Measurements from ENCODE around the gene TTYH1.

TTYH1 gene

DNA sequence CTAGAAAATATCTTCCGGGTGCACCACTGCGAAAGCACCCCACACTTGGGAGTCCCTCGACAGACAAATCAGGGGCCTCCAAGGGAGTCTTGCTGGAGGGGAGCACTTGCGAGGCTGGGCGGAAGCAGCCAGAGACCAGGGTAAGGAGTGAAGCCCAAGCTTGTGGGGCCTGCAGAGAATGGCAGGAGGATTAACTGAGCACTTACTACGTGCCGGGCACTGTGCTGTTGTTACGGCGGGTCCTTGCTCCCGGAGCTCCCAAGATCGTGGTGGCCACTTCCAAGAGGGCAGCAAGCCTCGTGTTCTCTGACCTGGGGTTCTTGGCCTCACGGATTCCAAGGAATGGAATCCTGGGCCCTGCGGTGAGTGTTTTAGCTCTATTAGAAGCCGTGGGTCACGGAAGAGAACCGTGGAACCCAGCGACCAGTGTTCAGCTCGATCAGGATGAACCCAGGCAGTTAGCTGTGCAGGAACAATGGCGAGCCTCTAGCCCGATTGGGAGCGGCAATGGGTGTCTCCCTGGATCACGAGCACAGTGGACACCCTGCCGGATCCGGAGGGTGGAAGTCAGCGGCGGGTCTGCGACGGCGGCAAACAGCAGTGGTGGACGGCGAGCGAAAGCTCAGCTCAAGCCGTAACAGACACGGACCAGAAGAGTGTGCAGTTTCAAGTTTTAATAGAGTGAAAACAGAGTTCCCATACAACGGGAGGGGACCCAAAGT lies 9.6 kb downstream of the TTYH1 start:
- H3K27ac Mint-ChIP-seq, result no peak overlapping the region
- H3K27me3 Mint-ChIP-seq (ENCODE audit: low read depth), result peaks cover 27% of the 10 kb centered on the region
- TF ChIP-seq, protein P1, sequence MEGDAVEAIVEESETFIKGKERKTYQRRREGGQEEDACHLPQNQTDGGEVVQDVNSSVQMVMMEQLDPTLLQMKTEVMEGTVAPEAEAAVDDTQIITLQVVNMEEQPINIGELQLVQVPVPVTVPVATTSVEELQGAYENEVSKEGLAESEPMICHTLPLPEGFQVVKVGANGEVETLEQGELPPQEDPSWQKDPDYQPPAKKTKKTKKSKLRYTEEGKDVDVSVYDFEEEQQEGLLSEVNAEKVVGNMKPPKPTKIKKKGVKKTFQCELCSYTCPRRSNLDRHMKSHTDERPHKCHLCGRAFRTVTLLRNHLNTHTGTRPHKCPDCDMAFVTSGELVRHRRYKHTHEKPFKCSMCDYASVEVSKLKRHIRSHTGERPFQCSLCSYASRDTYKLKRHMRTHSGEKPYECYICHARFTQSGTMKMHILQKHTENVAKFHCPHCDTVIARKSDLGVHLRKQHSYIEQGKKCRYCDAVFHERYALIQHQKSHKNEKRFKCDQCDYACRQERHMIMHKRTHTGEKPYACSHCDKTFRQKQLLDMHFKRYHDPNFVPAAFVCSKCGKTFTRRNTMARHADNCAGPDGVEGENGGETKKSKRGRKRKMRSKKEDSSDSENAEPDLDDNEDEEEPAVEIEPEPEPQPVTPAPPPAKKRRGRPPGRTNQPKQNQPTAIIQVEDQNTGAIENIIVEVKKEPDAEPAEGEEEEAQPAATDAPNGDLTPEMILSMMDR (IDR thresholded peaks at IDR 0.05; ENCODE audit: unreplicated experiment in 3 of 3), result no peak
- no peaks in the 10 kb centered on the region for H3K36me3 Mint-ChIP-seq (ENCODE audit: low read depth)
- no peaks in the 10 kb centered on the region for H3K9me3 Mint-ChIP-seq
- H3K4me1 Mint-ChIP-seq, result peaks cover 6% of the 10 kb centered on the region
- H3K4me3 Mint-ChIP-seq, result no peak overlapping the region

DNA sequence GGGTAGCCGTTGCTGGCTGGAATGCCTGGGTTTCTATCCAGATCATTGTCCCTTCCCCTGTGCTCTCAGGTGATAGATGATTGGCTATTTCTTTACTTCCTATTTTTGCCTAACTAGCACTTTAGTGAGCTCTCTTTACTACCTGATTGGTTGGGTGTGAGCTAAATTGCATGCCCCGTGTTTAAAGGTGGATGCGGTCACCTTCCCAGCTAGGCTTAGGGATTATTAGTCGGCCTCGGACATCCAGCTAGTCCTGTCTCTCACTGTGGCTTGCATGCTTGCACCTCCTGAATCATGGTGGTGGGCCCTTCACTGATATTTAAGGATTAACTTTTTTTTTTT lies 10.1 kb downstream of the TTYH1 start:
- H3K36me3 Mint-ChIP-seq (ENCODE audit: low read depth), result no peaks in the 10 kb centered on the region
- H3K27ac Mint-ChIP-seq, result no peak overlapping the region
- peaks cover 4% of the 10 kb centered on the region for H3K4me1 Mint-ChIP-seq
- TF ChIP-seq, protein P1 (IDR thresholded peaks at IDR 0.05; ENCODE audit: unreplicated experiment in 3 of 3), result no peak
- no peak overlapping the region for H3K4me3 Mint-ChIP-seq
- no peaks in the 10 kb centered on the region for H3K9me3 Mint-ChIP-seq
- H3K27me3 Mint-ChIP-seq (ENCODE audit: low read depth), result peaks cover 27% of the 10 kb centered on the region

DNA sequence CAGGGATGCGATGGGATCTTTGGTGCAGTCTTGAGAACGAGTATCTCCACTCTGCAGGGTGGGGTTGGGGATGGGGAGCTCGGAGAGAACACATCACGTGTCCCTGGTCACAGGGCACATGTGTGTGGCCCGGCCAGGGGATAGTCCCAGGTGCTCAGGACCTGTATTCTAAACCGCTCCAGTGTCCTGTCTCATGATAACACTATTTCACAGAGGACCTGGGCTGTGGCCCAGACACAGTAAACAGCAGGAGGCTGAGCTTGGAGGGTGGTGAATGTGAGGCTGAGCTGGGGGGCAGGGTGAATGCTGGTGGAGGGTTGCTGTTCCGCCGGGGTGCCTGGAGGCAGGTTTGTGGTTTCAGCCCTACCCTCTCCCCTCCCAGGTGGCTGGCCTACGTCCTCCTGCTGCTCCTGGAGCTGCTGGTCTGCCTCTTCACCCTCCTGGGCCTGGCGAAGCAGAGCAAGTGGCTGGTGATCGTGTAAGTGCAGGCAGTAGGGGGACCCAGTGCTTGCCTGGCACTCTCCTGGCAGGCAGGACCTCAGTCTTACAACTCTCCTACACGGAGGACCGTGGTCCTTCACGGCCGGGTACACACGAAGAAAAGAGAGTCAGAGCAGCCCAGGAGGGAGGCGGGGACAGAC lies 11.1 kb downstream of the TTYH1 start:
- H3K36me3 Mint-ChIP-seq (ENCODE audit: low read depth), result no peaks in the 10 kb centered on the region
- no peaks in the 10 kb centered on the region for H3K9me3 Mint-ChIP-seq
- H3K4me3 Mint-ChIP-seq, result peak overlapping the region in 2 of 3 experiments; percentile 19 to 40
- peaks cover 29% of the 10 kb centered on the region for H3K27me3 Mint-ChIP-seq (ENCODE audit: low read depth)
- H3K4me1 Mint-ChIP-seq, result peaks cover 10% of the 10 kb centered on the region
- peak overlapping the region in 1 of 3 experiments; percentile 51 for H3K27ac Mint-ChIP-seq
- TF ChIP-seq, protein P1 (IDR thresholded peaks at IDR 0.05; ENCODE audit: unreplicated experiment in 3 of 3), result no peak

DNA sequence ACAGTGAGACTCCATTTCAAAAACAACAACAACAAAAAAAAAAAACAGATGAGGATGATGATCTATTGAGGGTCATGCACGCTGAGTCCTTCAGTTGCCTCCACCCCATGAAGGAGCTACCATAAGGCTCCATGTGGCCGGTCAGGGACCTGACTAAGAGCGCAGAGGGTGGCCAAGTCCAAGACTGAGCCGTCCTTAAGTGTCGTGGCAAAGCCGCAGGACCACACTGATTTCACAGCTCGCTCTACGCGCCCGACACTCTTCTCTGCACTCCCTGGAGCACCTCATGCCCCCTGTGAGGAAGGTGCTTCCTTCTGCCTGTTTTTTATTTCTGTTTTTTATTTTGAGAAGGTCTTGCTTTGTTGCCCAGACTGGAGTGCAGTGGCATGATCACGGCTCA lies 12.3 kb downstream of the TTYH1 start:
- H3K4me3 Mint-ChIP-seq, result no peak overlapping the region
- TF ChIP-seq, protein P1 (IDR thresholded peaks at IDR 0.05; ENCODE audit: unreplicated experiment in 3 of 3), result no peak
- no peak overlapping the region for H3K27ac Mint-ChIP-seq
- peaks cover 28% of the 10 kb centered on the region for H3K27me3 Mint-ChIP-seq (ENCODE audit: low read depth)
- no peaks in the 10 kb centered on the region for H3K36me3 Mint-ChIP-seq (ENCODE audit: low read depth)
- H3K4me1 Mint-ChIP-seq, result peaks cover 12% of the 10 kb centered on the region
- H3K9me3 Mint-ChIP-seq, result no peaks in the 10 kb centered on the region

DNA sequence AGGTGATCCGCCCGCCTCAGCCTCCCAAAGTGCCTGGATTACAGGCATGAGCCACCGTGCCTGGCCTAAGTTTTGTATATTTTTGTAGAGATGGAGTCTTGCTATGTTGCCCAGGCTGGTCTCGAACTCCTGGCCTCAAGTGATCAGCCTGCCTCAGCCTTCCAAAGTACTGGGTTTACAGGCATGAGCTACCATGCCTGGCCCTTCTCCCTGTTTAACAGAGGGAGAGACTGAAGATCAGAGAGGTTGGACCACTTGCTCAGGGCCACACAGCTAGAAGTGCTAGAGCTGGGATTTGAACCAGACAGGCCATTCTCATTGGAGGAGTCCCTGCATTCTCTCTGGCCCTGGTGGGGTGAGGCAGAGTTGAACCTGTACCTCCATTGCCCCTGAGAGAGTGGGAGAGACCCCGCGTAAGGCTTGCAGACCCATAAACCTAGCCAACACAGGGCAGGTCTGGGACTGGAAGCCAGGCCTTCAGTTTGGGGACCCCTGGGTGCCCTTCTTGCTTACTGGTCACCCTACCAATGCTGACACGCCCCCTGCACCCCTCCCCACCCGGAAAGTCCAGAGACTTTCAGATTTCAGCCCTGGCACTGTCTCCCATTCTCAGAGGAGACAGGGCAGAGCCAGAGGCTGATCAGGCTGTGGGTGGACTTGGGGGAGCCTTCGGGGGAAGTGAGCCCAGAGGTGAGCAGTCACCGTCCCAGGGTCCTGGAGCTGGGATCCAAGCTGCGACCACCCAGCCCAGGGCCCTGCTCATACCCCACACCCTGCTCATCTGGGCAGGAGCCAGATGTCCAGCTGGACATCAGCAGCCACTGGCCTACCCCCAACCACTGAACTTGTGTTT lies 13.3 kb downstream of the TTYH1 start:
- Mint-ChIP-seq H3K27ac (peak overlapping the region in 1 of 3 experiments; percentile 71), H3K27me3 (ENCODE audit: low read depth) (peaks cover 23% of the 10 kb centered on the region), H3K9me3 (no peaks in the 10 kb centered on the region), H3K4me1 (peaks cover 8% of the 10 kb centered on the region), H3K36me3 (ENCODE audit: low read depth) (no peaks in the 10 kb centered on the region), H3K4me3 (peak overlapping the region in 2 of 3 experiments; percentile 46 to 69)
- TF ChIP-seq, protein P1 (IDR thresholded peaks at IDR 0.05; ENCODE audit: unreplicated experiment in 3 of 3), result no peak

Data from nephron (organoid).